Measurements from ENCODE around the gene SYNDIG1.

DNA sequence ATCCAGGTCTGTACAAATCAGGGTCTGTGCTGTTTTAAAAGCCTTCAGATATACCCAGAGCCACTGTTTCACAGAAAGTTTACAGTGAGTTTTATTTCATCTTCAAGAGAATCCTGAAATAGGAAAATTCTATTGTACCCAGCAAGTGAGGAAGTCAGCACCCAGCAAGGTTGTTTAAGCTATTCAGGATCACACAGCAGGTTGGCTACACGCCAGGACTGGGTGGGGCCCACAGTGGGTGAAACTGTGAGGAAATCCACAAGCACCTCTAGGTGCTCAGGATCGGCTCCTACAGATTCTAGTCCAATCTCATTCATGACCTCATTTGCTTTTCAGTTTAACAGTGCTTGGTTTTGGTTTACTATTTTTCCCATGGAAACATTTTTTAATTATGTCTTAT, 128.9 kb downstream of the SYNDIG1 start:
- TF ChIP-seq, protein P1, sequence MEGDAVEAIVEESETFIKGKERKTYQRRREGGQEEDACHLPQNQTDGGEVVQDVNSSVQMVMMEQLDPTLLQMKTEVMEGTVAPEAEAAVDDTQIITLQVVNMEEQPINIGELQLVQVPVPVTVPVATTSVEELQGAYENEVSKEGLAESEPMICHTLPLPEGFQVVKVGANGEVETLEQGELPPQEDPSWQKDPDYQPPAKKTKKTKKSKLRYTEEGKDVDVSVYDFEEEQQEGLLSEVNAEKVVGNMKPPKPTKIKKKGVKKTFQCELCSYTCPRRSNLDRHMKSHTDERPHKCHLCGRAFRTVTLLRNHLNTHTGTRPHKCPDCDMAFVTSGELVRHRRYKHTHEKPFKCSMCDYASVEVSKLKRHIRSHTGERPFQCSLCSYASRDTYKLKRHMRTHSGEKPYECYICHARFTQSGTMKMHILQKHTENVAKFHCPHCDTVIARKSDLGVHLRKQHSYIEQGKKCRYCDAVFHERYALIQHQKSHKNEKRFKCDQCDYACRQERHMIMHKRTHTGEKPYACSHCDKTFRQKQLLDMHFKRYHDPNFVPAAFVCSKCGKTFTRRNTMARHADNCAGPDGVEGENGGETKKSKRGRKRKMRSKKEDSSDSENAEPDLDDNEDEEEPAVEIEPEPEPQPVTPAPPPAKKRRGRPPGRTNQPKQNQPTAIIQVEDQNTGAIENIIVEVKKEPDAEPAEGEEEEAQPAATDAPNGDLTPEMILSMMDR (IDR thresholded peaks at IDR 0.05) = no peak
- TF ChIP-seq POLR2A (IDR thresholded peaks at IDR 0.05) = no peak
- no peak for TF ChIP-seq POLR2AphosphoS5 (IDR thresholded peaks at IDR 0.05)
- no peak for TF ChIP-seq EP300 (IDR thresholded peaks at IDR 0.05)
